IMR-90 (cell line): Measurements from ENCODE around the gene THEM4. TPM values are rescaled to one million over a fixed set of nuclear protein-coding genes. Genes with fewer than 3 reads are reported as not detected.

Experiments used
- ATAC-seq: fragments of 200-7000 bp; cut with Tn5 transposase; 2 replicates; pipeline ENCODE4 v1.9.1; 2020; ENCODE audit warnings: low read depth, mild to moderate bottlenecking, moderate library complexity
- BruUV-seq: library from RNA; stranded (reverse); fragments of 400-500 nt; replicated peaks from 2 replicates; lab custom pipeline; 2021; lab: Mats Ljungman, UMichigan
- CTCF ChIA-PET: fragments of 300-600 bp; formaldehyde crosslinking; extraction: SDS; loops from one replicate; lab custom pipeline; 2021; ENCODE audit warnings: antibody characterized with exemption; lab: Yijun Ruan, JAX
- POLR2A ChIA-PET: fragments of 300-600 bp; sonication (Branson Sonifier 250); formaldehyde crosslinking; loops from one replicate; lab custom pipeline; 2022; ENCODE audit warnings: antibody characterized with exemption; ENCODE audit not compliant: unreplicated experiment; lab: Charles Lee
- DNase-seq: peaks from one replicate; pipeline ENCODE4 v3.0.0; 2013
- H2AFZ ChIP-seq: replicated peaks from 2 replicates; pipeline ENCODE3; 2013; ENCODE audit warnings: low read length, mild to moderate bottlenecking; ENCODE audit not compliant: poor library complexity
- H2AK5ac ChIP-seq: 2 replicates; pipeline ENCODE4 v1.6.1; 2013; ENCODE audit warnings: low read depth, low read length, inconsistent platforms
- H2AK9ac ChIP-seq: replicated peaks from 2 replicates; pipeline ENCODE3; 2013; ENCODE audit warnings: mild to moderate bottlenecking, low read depth, low read length, moderate library complexity; ENCODE audit not compliant: poor library complexity
- H2BK120ac ChIP-seq: 2 replicates; pipeline ENCODE4 v1.6.1; 2013; ENCODE audit warnings: low read depth, low read length, inconsistent platforms
- H2BK15ac ChIP-seq: 3 replicates; pipeline ENCODE4 v1.6.1; 2013; ENCODE audit warnings: low read depth, low read length, inconsistent platforms
- H2BK20ac ChIP-seq: 2 replicates; pipeline ENCODE4 v1.6.1; 2013; ENCODE audit warnings: low read depth, mild to moderate bottlenecking, inconsistent platforms, low read length, moderate library complexity
- H2BK5ac ChIP-seq: 2 replicates; pipeline ENCODE4 v1.6.1; 2013; ENCODE audit warnings: mild to moderate bottlenecking, low read depth, low read length, inconsistent platforms; ENCODE audit not compliant: poor library complexity, severe bottlenecking
- H3K14ac ChIP-seq: replicated peaks from 2 replicates; pipeline ENCODE4 v1.6.1; 2013; ENCODE audit warnings: low read depth, low read length, inconsistent platforms
- H3K18ac ChIP-seq: 2 replicates; pipeline ENCODE4 v1.6.1; 2013; ENCODE audit warnings: low read depth, low read length, control low read depth
- H3K23ac ChIP-seq: 2 replicates; pipeline ENCODE4 v1.6.1; 2013; ENCODE audit warnings: low read depth, low read length, inconsistent platforms
- H3K27ac ChIP-seq: 2 replicates; pipeline ENCODE4 v1.5.1; 2013; ENCODE audit warnings: mild to moderate bottlenecking, control low read depth, low read length; ENCODE audit not compliant: insufficient read depth
- H3K27me3 ChIP-seq: 2 replicates; pipeline ENCODE4 v1.6.1; 2013; ENCODE audit warnings: low read length; ENCODE audit not compliant: control insufficient read depth, insufficient read depth
- H3K36me3 ChIP-seq: 2 replicates; pipeline ENCODE4 v1.6.1; 2013; ENCODE audit warnings: low read length, mixed read lengths; ENCODE audit not compliant: control insufficient read depth, insufficient read depth
- H3K4ac ChIP-seq: 2 replicates; pipeline ENCODE4 v1.6.1; 2013; ENCODE audit warnings: low read depth, low read length, inconsistent platforms
- H3K4me1 ChIP-seq: 2 replicates; pipeline ENCODE4 v1.6.1; 2013; ENCODE audit warnings: low read length, mixed read lengths; ENCODE audit not compliant: control insufficient read depth, insufficient read depth
- H3K4me2 ChIP-seq: 2 replicates; pipeline ENCODE4 v1.6.1; 2013; ENCODE audit warnings: low read depth, mild to moderate bottlenecking, control low read depth, low read length, moderate library complexity
- H3K4me3 ChIP-seq: 2 replicates; pipeline ENCODE4 v1.5.1; 2013; ENCODE audit warnings: low read depth, mild to moderate bottlenecking, control low read depth, low read length, moderate library complexity; ENCODE audit not compliant: insufficient read depth
- H3K56ac ChIP-seq: 2 replicates; pipeline ENCODE4 v1.6.1; 2013; ENCODE audit warnings: low read length, inconsistent platforms; ENCODE audit not compliant: insufficient read depth; ENCODE audit errors: extremely low read depth
- H3K79me1 ChIP-seq, 2 experiments: 2 replicates each; pipeline ENCODE4 v1.6.1; 2013; ENCODE audit warnings: low read length in 2 of 2, inconsistent platforms in 1 of 2, low read depth in 1 of 2
- H3K9ac ChIP-seq: 2 replicates; pipeline ENCODE4 v1.6.1; 2013; ENCODE audit warnings: low read depth, low read length, control low read depth
- H3K9me1 ChIP-seq: 2 replicates; pipeline ENCODE4 v1.6.1; 2013; ENCODE audit warnings: low read length, inconsistent platforms; ENCODE audit not compliant: insufficient read depth
- H3K9me3 ChIP-seq: 2 replicates; pipeline ENCODE4 v1.6.1; 2013; ENCODE audit warnings: low read length; ENCODE audit not compliant: control insufficient read depth, insufficient read depth
- H4K20me1 ChIP-seq: 2 replicates; pipeline ENCODE4 v1.6.1; 2013; ENCODE audit warnings: low read length, inconsistent platforms; ENCODE audit not compliant: insufficient read depth
- H4K5ac ChIP-seq: 2 replicates; pipeline ENCODE4 v1.6.1; 2013; ENCODE audit warnings: mild to moderate bottlenecking, low read depth, low read length, control low read depth
- H4K8ac ChIP-seq, 2 experiments: 2 replicates each; pipeline ENCODE4 v1.6.1; 2013; ENCODE audit warnings: low read depth in 2 of 2, low read length in 2 of 2, control low read depth in 1 of 2, inconsistent platforms in 1 of 2
- H4K91ac ChIP-seq: 2 replicates; pipeline ENCODE4 v1.6.1; 2013; ENCODE audit warnings: low read depth, low read length, inconsistent platforms; ENCODE audit not compliant: insufficient read depth
- CEBPB ChIP-seq: IDR thresholded peaks from 2 replicates; pipeline ENCODE4 v1.6.1; 2012; ENCODE audit warnings: low read depth, low read length, improper control_type of control experiment
- CHD1 ChIP-seq: IDR thresholded peaks from 2 replicates; pipeline ENCODE4 v1.6.1; 2012; ENCODE audit warnings: low read depth, low read length, improper control_type of control experiment
- CTCF ChIP-seq: conservative IDR thresholded peaks from 2 replicates; pipeline ENCODE4 v1.5.1; 2012; ENCODE audit warnings: mild to moderate bottlenecking, low read depth, low read length, improper control_type of control experiment
- ELK1 ChIP-seq: fragments of 150-350 bp; IDR thresholded peaks from 2 replicates; pipeline ENCODE4 v1.6.1; 2016; ENCODE audit warnings: low read depth, mild to moderate bottlenecking, low read length, moderate library complexity, borderline replicate concordance
- FOS ChIP-seq: fragments of 150-350 bp; IDR thresholded peaks from 2 replicates; pipeline ENCODE4 v1.6.1; 2016; ENCODE audit warnings: low read depth, low read length
- MAFK ChIP-seq: IDR thresholded peaks from 2 replicates; pipeline ENCODE4 v1.6.1; 2012; ENCODE audit warnings: low read depth, low read length, improper control_type of control experiment
- MAZ ChIP-seq: IDR thresholded peaks from 2 replicates; pipeline ENCODE4 v1.6.1; 2012; ENCODE audit warnings: low read depth, mild to moderate bottlenecking, low read length, improper control_type of control experiment, moderate library complexity, borderline replicate concordance
- MXI1 ChIP-seq: IDR thresholded peaks from 2 replicates; pipeline ENCODE4 v1.6.1; 2012; ENCODE audit warnings: low read depth, mild to moderate bottlenecking, low read length, moderate library complexity, borderline replicate concordance
- NFE2L2 ChIP-seq: fragments of 150-350 bp; IDR thresholded peaks from 2 replicates; pipeline ENCODE4 v1.6.1; 2016; ENCODE audit warnings: low read depth, mild to moderate bottlenecking, low read length
- POLR2A ChIP-seq: IDR thresholded peaks from 2 replicates; pipeline ENCODE4 v1.6.1; 2012; ENCODE audit warnings: mild to moderate bottlenecking, low read depth, low read length
- RAD21 ChIP-seq: IDR thresholded peaks from 2 replicates; pipeline ENCODE4 v1.6.1; 2012; ENCODE audit warnings: low read length, improper control_type of control experiment
- RCOR1 ChIP-seq: IDR thresholded peaks from 2 replicates; pipeline ENCODE4 v1.6.1; 2012; ENCODE audit warnings: mild to moderate bottlenecking, low read length, improper control_type of control experiment; ENCODE audit not compliant: insufficient replicate concordance
- RFX5 ChIP-seq: IDR thresholded peaks from 2 replicates; pipeline ENCODE4 v1.8.0; 2012; ENCODE audit warnings: low read depth, mild to moderate bottlenecking, low read length, moderate library complexity
- SMC3 ChIP-seq: fragments of 150-350 bp; IDR thresholded peaks from 2 replicates; pipeline ENCODE4 v1.6.1; 2016; ENCODE audit warnings: low read depth, mild to moderate bottlenecking, antibody characterized with exemption, low read length, moderate library complexity
- USF2 ChIP-seq: fragments of 150-350 bp; IDR thresholded peaks from 2 replicates; pipeline ENCODE4 v1.6.1; 2017; ENCODE audit warnings: mild to moderate bottlenecking, antibody characterized with exemption, low read length, low read depth
- WGBS, 2 experiments: methylation state at CpG; one replicate each; pipeline versions ENCODE4 v1.1.5 to v1.1.7; 2013; ENCODE audit warnings: missing lambda C conversion rate in 2 of 2; ENCODE audit not compliant: insufficient read length in 1 of 2; ENCODE audit errors: extremely low coverage in 2 of 2; 5-methylcytosine and 5-hydroxymethylcytosine counted together
- dilution Hi-C: fragments of 300-500 bp; cut with HindIII; formaldehyde crosslinking; loops from one replicate; pipeline ENCODE4 v1.14.3; 2018; ENCODE audit warnings: low sequenced_read_pairs; ENCODE audit not compliant: unreplicated experiment
- in situ Hi-C: fragments of 300-500 bp; cut with MboI; formaldehyde crosslinking; loops from 3 replicates; pipeline ENCODE4 v1.14.3; 2019; ENCODE audit warnings: low sequenced_read_pairs, inconsistent platforms, mixed read lengths
- intact Hi-C: fragments of 100-400 bp; cut with micrococcal nuclease; formaldehyde crosslinking; loops from 2 replicates; pipeline ENCODE4 v1.10.0; 2022
- polyA plus RNA-seq, 3 experiments: library from polyadenylated mRNA; depleted of rRNA; stranded (reverse); fragments of >200 nt; gene quantifications; 2 replicates each; pipeline ENCODE4 v1.2.3, GENCODE V29; 2012; ENCODE audit warnings: low replicate concordance in 1 of 3
- total RNA-seq: library from RNA; depleted of rRNA; stranded (reverse); fragments of >200 nt; gene quantifications from 2 replicates; pipeline ENCODE4 v1.2.3, GENCODE V29; 2012

THEM4 gene
- total and polyA plus RNA-seq, 2 of the 4 experiments (the other 2 are of a cell fraction) = 7.3 to 15.7 TPM

GRCh38 chr1:151944126-151944856, 35.0 kb upstream of the THEM4 start:
- H2AFZ ChIP-seq = no peak overlapping the region
- DNase-seq = no peak
- peak overlapping the region; percentile 10; the same call in 1 of the 2 replicates for H2BK120ac ChIP-seq
- no peaks in the 10 kb centered on the region for H3K9me3 ChIP-seq
- H3K4me2 ChIP-seq = no peak overlapping the region
- BruUV-seq = no TSS peak
- no peaks in the 10 kb centered on the region for H4K20me1 ChIP-seq
- no peak overlapping the region for H4K8ac ChIP-seq
- H3K9me1 ChIP-seq = peaks cover 13% of the 10 kb centered on the region
- dilution Hi-C loops = no loop called here
- in situ Hi-C loops = no loop called here
- no peak overlapping the region for H3K27ac ChIP-seq
- no peaks in the 10 kb centered on the region for H3K79me1 ChIP-seq
- no peak overlapping the region for H3K4me3 ChIP-seq
- WGBS, 2 experiments = 52% methylated on average over 2 of the region's 7 CpGs; no CpG with 5 or more reads in 1 of the 2 experiments
- H3K23ac ChIP-seq = 0 out of 2 replicates have a peak overlapping the region, but pooled peaks have one; percentile 4
- H2BK5ac ChIP-seq = no peak overlapping the region
- H4K91ac ChIP-seq = no peak overlapping the region
- CTCF ChIA-PET = interaction anchor here (1.1 kb wide), 1 partner anchor 56 kb away, joined by 3 read pairs; no protein-coding TSS in a partner anchor
- no peak overlapping the region for H4K5ac ChIP-seq
- no peak overlapping the region for H3K14ac ChIP-seq
- no peak overlapping the region; the same call in 2 of the 3 replicates for H2BK15ac ChIP-seq
- H3K4me1 ChIP-seq = peaks cover 6% of the 10 kb centered on the region
- no peak overlapping the region for H3K4ac ChIP-seq
- no peak overlapping the region for H3K56ac ChIP-seq
- peak overlapping the region; percentile 5 for H2AK5ac ChIP-seq
- no peak overlapping the region for H3K18ac ChIP-seq
- H3K27me3 ChIP-seq = no peaks in the 10 kb centered on the region
- no peak overlapping the region for H3K9ac ChIP-seq
- no peak overlapping the region for H2BK20ac ChIP-seq
- ATAC-seq = no peak
- H2AK9ac ChIP-seq = peak overlapping the region; percentile 8
- intact Hi-C loops = no loop called here
- POLR2A ChIA-PET = interaction anchor here (0.5 kb wide), 1 partner anchor 9 kb away, joined by 3 read pairs; no protein-coding TSS in a partner anchor
- H3K36me3 ChIP-seq = no peaks in the 10 kb centered on the region
- TF ChIP-seq FOS (no peak), MAZ (no peak), POLR2A (no peak), MAFK (no peak), RCOR1 (no peak), CTCF (no peak), RAD21 (no peak), USF2 (no peak), ELK1 (no peak), CHD1 (no peak), SMC3 (no peak), CEBPB (no peak), NFE2L2 (no peak), RFX5 (no peak), MXI1 (no peak)
